GM10266 (cell line): ENCODE data around the gene KRT37.
"Not testable (repeated sequence)": the region's sequence is repeated elsewhere in the genome, so short reads cannot be mapped to it uniquely, and the experiment has no call there.

Source experiments
- DNase-seq: peaks from one replicate; pipeline ENCODE4 v3.0.0; 2012; ENCODE audit errors: extremely low spot score
- TF ChIP-seq, protein P1 (sequence below): IDR thresholded peaks from 2 replicates; pipeline ENCODE4 v1.5.1; 2012; ENCODE audit warnings: mild to moderate bottlenecking, low read depth; ENCODE audit not compliant: control insufficient read depth, insufficient read depth; ENCODE audit errors: missing control alignments

KRT37 gene

GRCh38 chr17:41392278-41392677 lies 32.1 kb downstream of the KRT37 start:
- TF ChIP-seq, protein P1, sequence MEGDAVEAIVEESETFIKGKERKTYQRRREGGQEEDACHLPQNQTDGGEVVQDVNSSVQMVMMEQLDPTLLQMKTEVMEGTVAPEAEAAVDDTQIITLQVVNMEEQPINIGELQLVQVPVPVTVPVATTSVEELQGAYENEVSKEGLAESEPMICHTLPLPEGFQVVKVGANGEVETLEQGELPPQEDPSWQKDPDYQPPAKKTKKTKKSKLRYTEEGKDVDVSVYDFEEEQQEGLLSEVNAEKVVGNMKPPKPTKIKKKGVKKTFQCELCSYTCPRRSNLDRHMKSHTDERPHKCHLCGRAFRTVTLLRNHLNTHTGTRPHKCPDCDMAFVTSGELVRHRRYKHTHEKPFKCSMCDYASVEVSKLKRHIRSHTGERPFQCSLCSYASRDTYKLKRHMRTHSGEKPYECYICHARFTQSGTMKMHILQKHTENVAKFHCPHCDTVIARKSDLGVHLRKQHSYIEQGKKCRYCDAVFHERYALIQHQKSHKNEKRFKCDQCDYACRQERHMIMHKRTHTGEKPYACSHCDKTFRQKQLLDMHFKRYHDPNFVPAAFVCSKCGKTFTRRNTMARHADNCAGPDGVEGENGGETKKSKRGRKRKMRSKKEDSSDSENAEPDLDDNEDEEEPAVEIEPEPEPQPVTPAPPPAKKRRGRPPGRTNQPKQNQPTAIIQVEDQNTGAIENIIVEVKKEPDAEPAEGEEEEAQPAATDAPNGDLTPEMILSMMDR, result no peak
- DNase-seq, result no peak

- DNase-seq, result no peak
- TF ChIP-seq, protein P1, result no peak
Measured at GRCh38 chr17:41391535-41391934, 32.9 kb downstream of the KRT37 start.

DNA sequence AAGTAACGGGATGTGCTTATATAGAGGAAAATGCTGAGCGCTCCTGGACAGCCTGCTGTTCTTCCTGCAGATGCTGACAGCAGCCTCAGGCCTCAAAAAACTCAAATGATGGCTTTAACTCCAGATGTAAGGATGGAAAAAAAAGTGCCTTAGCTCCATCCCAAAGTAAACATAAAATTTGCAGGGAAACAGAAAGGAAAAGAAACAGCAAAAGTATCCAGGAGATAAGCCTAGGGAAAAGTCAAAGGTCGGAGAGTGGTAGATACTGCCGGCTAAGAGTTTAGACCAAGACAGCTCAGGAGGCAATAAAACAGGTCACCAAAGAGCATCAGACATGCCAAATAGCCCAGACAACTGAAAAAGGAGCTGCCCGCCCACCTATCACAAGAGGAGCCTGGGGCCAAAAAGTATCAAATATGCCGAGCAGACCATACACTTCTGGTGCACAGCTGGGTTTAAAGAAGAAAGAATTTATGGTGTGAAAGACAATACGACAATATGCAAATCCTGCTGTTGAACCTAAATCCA lies 33.9 kb downstream of the KRT37 start:
- TF ChIP-seq, protein P1, result no peak
- no peak for DNase-seq

DNA sequence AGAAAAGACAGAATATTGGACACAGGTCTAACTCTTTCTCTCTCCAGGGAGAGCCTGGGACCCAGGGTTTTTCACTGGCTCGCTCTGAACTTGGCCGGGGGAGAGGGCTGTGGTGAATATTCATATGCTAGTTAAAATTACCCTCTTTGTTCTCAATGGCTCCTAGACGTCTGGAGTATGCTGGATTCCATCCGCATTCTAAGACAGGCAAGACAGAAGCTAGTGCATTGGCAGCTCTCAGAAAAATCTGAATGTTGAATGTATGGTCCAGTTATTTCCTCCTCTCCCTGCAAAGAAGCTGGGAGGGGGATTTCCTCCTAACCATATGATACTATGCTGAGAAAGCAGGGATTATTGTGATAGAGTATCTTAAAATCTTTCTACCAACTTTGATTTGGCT lies 36.7 kb downstream of the KRT37 start:
- no peak for DNase-seq
- TF ChIP-seq, protein P1, result no peak

- TF ChIP-seq, protein P1, result no peak
- no peak for DNase-seq
Measured at GRCh38 chr17:41386227-41386626, 38.2 kb downstream of the KRT37 start.

- no peak for DNase-seq
- TF ChIP-seq, protein P1, result no peak
Measured at GRCh38 chr17:41383690-41384089, 40.7 kb downstream of the KRT37 start.

DNA sequence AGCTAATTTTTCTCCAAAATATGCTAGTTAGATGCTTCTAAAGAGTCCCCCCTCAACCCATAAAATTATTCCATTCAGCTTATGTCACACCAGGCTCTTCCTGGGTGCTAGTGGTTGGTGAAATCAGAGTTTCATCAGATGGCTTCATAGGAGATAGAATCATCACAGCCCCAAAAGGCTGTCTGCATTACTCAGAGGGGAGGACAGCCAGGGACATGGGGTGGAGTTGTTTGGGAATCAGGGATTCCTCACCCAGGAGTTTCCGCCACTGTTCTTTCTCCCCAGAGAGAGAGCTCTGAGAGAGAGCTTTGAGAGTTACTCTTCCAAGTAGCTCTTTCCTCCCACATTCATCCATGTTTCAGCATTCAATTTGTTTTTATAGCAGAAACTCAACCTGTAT lies 42.0 kb downstream of the KRT37 start:
- no peak for DNase-seq
- TF ChIP-seq, protein P1, result no peak

- not testable (repeated sequence) for DNase-seq
Measured at GRCh38 chr17:41381943-41382342, 42.4 kb downstream of the KRT37 start, which contains the start of gene KRT34. TSS of gene KRT34 (minus strand) at chr17:41382306. CDS start at chr17:41382246, 60 bp downstream.

DNA sequence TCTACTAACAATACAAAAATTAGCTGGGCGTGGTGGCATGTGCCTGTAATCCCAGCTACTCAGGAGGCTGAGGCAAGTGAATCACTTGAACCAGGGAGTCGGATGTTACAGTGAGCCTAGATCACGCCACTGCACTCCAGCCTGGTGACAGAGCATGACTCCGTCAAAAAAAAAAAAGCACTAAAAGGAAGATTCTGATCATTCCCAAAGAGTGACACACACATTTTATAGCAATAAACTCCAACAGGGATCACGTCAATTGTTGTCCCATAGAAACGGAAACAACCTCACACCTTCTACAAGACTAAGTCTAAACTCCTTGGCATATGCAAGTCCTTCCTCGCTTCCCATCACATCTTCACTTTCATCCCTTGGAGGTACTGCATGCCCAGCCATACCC lies 44.3 kb downstream of the KRT37 start:
- DNase-seq, result not testable (repeated sequence)
